ENCODE data around the gene AMN. TPM values are rescaled to one million over a fixed set of nuclear protein-coding genes. Genes with fewer than 3 reads are reported as not detected.

AMN gene
- total RNA-seq, 1 donor from 2014 or later, result 11.8 TPM

DNA sequence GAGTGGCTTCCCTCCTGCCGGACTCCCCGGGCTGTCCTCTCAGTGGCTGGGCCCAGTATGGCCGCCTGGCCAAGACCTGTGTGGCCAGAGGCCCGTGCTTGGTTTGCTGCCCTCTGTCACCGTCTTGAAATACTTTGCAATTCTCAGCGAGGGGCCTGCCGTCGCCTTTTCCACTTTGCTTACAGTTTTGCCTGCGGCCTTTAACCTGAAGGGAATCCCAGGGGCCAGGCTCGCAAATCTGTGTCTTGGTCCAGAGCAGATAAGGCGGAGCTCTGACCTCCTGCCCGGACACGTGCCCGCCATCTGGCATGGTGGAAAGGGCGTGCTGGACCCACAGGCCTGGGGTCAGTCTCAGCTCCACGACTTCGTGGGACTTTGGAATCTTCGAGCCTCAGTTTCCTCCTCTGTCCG, 10.9 kb upstream of the AMN start:
- Histone ChIP-seq H3K27me3 (no peaks in the 10 kb centered on the region), H3K4me3 (no peak overlapping the region), H3K9me3 (no peaks in the 10 kb centered on the region), H3K4me1 (no peaks in the 10 kb centered on the region), H3K27ac (no peak overlapping the region), H3K36me3 (peaks cover 0 to 10% of the 10 kb centered on the region in 2 donors)
- intact Hi-C loops (cut with DNase I), result loop anchor here (10.0 kb wide), 1 partner anchor 137 kb away; the partner anchor contains the start of gene TRAF3
- TF ChIP-seq POLR2AphosphoS5 (IDR thresholded peaks at IDR 0.05; ENCODE audit: insufficient read depth in 1 of 2, low read depth in 1 of 2), result no peak
- TF ChIP-seq, protein P1, sequence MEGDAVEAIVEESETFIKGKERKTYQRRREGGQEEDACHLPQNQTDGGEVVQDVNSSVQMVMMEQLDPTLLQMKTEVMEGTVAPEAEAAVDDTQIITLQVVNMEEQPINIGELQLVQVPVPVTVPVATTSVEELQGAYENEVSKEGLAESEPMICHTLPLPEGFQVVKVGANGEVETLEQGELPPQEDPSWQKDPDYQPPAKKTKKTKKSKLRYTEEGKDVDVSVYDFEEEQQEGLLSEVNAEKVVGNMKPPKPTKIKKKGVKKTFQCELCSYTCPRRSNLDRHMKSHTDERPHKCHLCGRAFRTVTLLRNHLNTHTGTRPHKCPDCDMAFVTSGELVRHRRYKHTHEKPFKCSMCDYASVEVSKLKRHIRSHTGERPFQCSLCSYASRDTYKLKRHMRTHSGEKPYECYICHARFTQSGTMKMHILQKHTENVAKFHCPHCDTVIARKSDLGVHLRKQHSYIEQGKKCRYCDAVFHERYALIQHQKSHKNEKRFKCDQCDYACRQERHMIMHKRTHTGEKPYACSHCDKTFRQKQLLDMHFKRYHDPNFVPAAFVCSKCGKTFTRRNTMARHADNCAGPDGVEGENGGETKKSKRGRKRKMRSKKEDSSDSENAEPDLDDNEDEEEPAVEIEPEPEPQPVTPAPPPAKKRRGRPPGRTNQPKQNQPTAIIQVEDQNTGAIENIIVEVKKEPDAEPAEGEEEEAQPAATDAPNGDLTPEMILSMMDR (IDR thresholded peaks at IDR 0.05), result no peak
- no peak for TF ChIP-seq POLR2A (IDR thresholded peaks at IDR 0.05)
- DNase-seq (ENCODE audit: extremely low spot score in 2 of 2), result no peak

DNA sequence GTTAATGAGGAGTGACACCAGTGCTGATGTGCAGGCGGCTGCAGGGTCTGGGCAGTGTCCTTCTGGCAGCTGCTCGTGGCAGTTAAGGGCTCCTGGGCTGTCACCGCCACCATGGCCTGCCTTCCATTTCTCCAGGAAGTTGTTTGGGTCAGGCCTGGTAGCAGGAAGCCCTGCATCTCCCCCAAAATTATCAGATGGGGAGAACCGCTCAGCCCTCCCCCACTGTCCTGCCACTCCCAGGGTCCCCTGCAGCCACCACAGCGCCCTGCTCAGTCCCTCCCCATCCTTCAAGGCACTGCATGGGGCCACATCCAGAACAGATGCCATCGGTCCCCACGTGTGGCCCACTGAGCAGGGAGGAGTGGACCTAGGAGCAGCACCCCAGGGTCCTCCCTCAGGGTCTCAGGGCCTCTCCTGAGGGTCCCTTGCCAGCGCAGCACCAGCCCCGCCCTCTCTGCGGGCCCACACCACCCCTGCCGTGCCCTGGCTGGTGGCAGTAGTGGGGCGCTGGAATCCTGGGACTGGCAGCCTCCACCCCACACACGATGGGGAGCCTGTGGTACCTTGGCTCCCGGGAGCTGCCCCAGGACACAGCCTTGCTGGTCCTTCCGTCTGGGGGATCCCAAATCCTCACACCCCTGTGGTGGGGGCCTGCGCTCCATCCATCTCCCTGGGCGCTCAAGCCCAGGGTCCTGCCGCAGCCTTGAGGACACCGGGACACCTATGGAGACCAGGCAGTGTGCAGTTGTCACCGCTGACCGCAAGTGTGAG, 10.3 kb upstream of the AMN start:
- Histone ChIP-seq H3K9me3 (no peaks in the 10 kb centered on the region), H3K4me1 (no peaks in the 10 kb centered on the region), H3K27ac (no peak overlapping the region), H3K36me3 (peaks cover 0 to 4% of the 10 kb centered on the region in 2 donors), H3K4me3 (no peak overlapping the region), H3K27me3 (no peaks in the 10 kb centered on the region)
- DNase-seq (ENCODE audit: extremely low spot score in 2 of 2), result no peak
- intact Hi-C loops (cut with DNase I), result loop anchor here (10.0 kb wide), 1 partner anchor 137 kb away; the partner anchor contains the start of gene TRAF3
- TF ChIP-seq POLR2A (IDR thresholded peaks at IDR 0.05) (no peak), POLR2AphosphoS5 (IDR thresholded peaks at IDR 0.05; ENCODE audit: insufficient read depth in 1 of 2, low read depth in 1 of 2) (no peak)
- TF ChIP-seq, protein P1 (IDR thresholded peaks at IDR 0.05), result no peak

DNA sequence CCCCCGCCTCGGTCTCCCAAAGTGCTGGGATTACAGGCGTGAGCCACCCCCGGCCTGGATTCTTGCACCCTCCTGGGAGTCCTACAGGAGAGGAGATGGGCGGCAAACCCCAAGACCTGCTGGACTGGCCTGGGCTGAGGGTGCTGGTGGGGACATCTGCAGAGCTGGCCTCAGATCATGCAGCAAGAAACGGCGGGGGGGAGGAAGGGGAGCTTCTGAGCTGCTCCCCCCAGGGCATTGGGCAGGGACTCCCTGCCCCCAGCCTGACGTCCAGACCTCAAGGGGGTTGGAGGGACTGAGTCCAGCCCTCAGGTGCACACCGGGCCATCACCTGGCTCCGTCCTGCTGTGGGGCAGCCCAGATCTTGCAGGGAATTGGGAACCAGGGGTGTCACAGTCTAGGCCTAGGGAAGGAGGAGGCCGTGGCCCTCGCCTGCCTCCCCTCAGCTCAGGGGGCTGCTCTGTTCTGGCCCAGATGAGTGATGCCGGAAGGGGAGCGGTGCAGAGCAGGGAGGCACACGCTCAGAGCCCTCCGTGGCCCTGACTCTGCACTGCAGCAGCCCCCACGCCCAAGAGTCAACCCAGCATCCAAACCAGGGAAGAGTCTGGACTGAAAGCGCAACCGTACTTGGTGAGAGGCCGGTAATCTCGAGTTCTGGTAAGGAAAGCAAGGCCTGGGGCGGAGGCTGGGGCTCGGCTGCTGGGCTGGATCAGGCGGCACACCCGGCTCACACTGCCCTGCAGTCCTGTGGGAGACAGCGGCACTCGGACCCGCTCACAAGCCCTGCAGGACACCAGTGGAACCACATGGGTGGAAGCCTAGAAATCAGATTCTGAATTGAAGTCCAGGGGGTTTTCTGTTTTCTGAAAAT, 8.9 kb upstream of the AMN start:
- intact Hi-C loops (cut with DNase I), result loop anchor here (10.0 kb wide), 1 partner anchor 139 kb away; the partner anchor contains the start of gene TRAF3
- no peaks in the 10 kb centered on the region for H3K27me3 ChIP-seq
- H3K9me3 ChIP-seq, result no peaks in the 10 kb centered on the region
- no peak overlapping the region for H3K27ac ChIP-seq
- H3K36me3 ChIP-seq, result no peaks in the 10 kb centered on the region
- no peak for TF ChIP-seq POLR2AphosphoS5 (IDR thresholded peaks at IDR 0.05; ENCODE audit: insufficient read depth in 1 of 2, low read depth in 1 of 2)
- TF ChIP-seq POLR2A (IDR thresholded peaks at IDR 0.05), result no peak
- TF ChIP-seq, protein P1 (IDR thresholded peaks at IDR 0.05), result no peak
- no peak overlapping the region for H3K4me3 ChIP-seq
- no peaks in the 10 kb centered on the region for H3K4me1 ChIP-seq
- DNase-seq (ENCODE audit: extremely low spot score in 2 of 2), result no peak

DNA sequence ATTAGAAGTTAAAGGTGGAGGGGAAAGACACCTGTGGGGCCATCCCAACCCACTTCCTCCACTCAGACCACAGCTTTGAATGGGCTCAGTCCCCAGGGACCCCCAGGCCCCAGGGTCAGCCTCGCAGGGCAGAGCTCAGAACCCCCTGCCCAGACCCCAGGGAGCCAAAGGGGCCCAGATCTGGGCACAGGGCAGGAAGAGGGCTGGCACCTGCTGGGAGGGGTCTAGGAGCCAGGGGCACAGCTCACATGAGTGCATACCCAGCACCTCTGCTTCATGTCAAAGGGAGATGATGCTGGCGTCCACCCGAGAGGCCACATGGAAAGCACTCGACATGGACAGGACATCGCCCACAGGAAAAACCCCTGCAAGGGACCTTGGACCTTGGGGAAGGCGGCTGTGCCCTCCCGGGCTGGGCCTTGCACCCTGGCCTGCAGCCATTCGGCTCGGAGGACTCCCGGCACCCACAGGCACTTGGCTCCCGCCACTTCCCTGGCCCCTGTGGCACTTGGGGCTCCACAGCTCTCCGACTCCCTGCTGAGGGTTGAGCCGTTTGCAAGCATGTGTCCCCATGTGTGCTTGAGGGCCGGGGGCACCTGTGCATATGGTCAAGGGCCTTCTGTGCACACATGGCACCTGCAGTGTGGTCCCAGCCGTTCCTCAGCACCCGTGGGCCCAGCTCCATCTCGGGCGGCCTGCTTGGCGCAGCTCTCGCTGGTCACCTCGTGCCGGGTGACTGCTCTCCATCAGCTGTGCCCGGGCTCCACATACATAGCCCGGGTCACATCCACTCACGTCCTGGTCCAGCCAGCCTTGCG, 7.8 kb upstream of the AMN start:
- no peak for DNase-seq (ENCODE audit: extremely low spot score in 2 of 2)
- TF ChIP-seq, protein P1 (IDR thresholded peaks at IDR 0.05), result no peak
- TF ChIP-seq POLR2AphosphoS5 (IDR thresholded peaks at IDR 0.05; ENCODE audit: insufficient read depth in 1 of 2, low read depth in 1 of 2), result no peak
- TF ChIP-seq POLR2A (IDR thresholded peaks at IDR 0.05), result no peak
- intact Hi-C loops (cut with DNase I), result loop anchor here (10.0 kb wide), 1 partner anchor 140 kb away; the partner anchor contains the start of gene TRAF3
- Histone ChIP-seq H3K4me3 (no peak overlapping the region), H3K4me1 (no peaks in the 10 kb centered on the region), H3K36me3 (no peaks in the 10 kb centered on the region), H3K27me3 (no peaks in the 10 kb centered on the region), H3K27ac (no peak overlapping the region), H3K9me3 (no peaks in the 10 kb centered on the region)
